VCaP (cell line): ENCODE data around the gene PTDSS2.

Experiments
- H3K27ac ChIP-seq: fragments of 450-650 bp; 2 replicates; pipeline ENCODE4 v1.5.1; 2017
- TF ChIP-seq, protein P1 (sequence below): fragments of 450-650 bp; conservative IDR thresholded peaks from 2 replicates; pipeline ENCODE4 v1.5.1; 2017; ENCODE audit warnings: mild to moderate bottlenecking, moderate library complexity

The PTDSS2 gene

DNA sequence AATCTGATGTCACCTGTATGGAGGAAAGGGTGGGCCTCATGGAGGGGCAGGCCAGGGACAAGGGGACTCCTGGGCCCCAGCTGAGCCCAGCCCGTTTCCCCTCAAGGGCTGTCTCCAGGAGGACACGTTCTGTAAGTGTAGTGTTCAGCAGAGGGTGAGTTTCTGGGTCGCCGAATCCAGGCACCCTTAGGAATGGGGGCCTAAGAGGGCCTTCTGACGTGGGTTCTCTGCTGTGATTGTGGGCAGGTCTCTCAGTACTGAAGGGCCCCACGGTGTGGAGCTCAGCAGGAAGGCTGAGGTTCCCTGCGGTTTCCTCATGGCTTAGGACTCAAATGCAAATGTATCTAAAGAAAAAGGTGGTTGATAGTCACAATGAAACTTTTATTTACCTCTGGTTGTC is 6.5 kb downstream of the PTDSS2 start:
- H3K27ac ChIP-seq: no peak overlapping the region
- TF ChIP-seq, protein P1, sequence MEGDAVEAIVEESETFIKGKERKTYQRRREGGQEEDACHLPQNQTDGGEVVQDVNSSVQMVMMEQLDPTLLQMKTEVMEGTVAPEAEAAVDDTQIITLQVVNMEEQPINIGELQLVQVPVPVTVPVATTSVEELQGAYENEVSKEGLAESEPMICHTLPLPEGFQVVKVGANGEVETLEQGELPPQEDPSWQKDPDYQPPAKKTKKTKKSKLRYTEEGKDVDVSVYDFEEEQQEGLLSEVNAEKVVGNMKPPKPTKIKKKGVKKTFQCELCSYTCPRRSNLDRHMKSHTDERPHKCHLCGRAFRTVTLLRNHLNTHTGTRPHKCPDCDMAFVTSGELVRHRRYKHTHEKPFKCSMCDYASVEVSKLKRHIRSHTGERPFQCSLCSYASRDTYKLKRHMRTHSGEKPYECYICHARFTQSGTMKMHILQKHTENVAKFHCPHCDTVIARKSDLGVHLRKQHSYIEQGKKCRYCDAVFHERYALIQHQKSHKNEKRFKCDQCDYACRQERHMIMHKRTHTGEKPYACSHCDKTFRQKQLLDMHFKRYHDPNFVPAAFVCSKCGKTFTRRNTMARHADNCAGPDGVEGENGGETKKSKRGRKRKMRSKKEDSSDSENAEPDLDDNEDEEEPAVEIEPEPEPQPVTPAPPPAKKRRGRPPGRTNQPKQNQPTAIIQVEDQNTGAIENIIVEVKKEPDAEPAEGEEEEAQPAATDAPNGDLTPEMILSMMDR: no peak

DNA sequence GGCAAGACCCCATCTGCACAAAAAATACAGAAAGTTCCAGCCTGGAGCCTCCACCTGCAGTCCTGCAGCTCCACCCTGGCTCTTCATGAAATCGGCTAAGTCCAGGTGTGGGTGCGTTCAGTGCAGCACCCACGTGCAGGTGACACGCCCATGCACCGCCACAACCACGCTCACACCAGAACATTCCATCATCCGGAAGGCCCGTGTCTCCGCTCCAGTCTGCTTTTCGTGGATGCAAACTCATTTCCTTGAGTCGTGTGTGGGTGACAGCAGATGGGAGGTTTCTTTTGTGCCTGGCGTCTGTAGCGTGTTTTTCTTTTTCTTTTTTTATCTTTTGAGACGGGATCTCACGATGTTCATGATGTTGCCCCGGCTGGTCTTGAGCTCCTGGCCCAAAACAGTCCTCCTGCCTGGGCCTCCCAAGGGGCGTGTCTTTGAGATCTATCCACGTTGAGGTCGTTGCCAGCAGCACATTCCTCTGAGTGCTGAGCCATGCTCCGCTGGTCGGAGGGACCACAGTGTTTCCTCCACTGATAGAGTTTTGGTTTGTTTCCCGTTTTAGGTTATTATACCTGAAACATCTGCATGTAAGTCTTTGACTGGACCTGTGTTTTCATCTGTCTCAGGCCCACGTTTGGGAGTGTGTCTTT is 7.2 kb downstream of the PTDSS2 start:
- TF ChIP-seq, protein P1: no peak
- no peak overlapping the region for H3K27ac ChIP-seq

- no peak overlapping the region for H3K27ac ChIP-seq
- TF ChIP-seq, protein P1: no peak
These were observed 9.6 kb downstream of the PTDSS2 start for GRCh38 chr11:459511-460220.

DNA sequence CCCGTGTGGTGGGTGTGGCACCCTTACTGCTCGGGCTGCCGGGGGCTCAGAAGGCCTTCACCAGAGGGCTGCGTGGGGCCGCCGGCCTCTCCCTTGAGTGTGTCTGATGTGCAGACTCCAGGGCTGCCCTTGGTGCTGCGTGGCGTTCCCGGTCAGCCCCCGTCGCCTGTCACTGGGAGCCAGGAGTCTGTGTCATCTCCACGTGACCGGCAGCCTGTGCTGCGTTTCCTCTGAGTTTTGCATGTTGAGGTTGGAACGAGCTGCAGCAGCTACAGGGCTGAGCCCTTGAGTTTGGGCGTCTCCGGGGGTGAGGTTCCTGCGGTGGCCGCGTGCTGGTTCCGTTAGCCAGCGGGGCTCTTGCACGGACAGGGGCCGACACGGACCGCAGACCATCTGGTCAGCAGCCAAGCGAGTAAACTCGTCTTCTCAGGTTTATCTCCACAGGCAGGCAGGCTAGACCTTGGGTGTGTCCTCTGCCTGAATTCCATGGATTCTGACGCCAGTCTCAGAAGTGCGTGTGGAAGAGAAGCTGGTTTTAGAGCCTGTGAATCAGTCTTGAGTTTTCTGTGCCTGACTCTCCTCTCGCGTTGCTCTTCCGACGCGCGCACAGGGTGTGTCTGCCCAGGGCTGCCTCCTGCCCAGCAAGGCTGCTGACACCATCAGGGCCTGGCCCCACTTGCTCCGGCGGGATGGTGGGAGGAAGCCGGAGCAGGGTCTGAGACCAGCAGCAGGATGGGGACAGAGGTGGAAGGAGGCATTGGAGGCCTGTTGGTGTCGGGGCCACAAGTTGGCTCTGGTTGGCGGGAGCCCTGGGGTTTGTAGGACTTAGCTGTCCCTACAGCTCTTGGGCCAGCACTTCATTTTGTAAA is 10.5 kb downstream of the PTDSS2 start:
- TF ChIP-seq, protein P1: no peak
- H3K27ac ChIP-seq: no peak overlapping the region

DNA sequence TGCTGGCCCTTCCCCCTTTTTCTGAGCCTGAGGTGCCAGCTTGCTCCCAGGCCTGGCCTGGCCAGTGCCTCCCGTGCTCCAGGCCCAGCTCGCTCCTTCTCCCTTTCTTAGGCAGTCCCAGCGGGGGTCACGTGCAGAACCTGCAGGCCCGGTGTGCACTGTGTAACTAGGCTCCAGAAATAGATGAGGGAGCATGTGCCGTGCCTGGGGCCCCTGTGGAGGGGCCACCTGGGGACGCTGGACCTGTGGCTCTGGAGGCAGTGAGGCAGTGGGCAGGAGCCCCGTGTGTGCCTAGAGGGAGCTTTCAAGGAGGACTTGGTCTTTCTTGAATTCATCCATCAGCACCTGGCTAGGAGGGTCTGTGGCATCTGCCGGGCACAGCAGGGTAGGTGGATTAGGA is 11.5 kb downstream of the PTDSS2 start:
- TF ChIP-seq, protein P1: no peak
- no peak overlapping the region for H3K27ac ChIP-seq

DNA sequence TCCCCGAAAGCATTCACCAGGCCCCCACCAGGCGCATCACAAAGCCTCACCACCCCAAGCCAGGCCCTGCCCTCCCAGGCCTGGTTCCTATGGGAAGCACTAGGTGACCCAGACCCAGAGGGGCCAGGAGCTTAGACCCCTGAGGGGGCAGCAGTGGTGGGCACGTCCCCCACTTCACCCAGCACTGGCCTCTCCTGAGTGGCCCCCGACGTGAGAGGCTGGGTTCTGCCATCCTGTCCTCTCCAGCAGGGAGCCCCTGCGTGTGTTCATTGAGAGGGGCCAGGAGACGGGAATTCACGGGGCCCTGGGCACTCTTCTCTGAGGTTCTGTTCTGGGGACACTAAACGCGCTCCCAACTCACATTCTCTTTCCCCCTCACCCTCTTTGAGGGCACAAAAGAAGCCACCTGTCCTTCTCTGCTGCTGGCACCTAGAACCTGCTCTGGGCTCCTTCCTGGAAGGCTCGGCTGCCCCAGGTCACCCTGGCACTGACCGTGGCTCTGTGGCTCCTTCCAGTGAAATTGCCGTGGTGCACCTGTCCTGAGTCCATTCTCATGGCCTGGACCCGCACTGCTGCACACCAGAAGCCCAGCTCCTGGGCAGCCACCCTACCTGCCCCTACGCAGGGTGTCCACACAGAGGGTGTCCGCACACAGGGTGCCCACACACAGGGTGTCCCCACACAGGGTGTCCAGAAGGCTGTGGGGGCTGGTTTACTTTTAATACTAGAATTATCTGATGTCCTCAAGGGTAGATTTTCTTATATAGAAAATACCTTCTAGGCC is 12.2 kb downstream of the PTDSS2 start:
- TF ChIP-seq, protein P1: no peak

More for the DNA sequence above, 12.2 kb downstream of the PTDSS2 start:
- no peak overlapping the region for H3K27ac ChIP-seq
